HK-2 (cell line): ENCODE data around the gene RSPO3.
"Not testable (repeated sequence)": the region's sequence is repeated elsewhere in the genome, so short reads cannot be mapped to it uniquely, and the experiment has no call there.

Experiments
- DNase-seq: peaks from one replicate; pipeline ENCODE4 v3.0.0-alpha.2; 2018; ENCODE audit not compliant: unreplicated experiment

Gene RSPO3

DNA sequence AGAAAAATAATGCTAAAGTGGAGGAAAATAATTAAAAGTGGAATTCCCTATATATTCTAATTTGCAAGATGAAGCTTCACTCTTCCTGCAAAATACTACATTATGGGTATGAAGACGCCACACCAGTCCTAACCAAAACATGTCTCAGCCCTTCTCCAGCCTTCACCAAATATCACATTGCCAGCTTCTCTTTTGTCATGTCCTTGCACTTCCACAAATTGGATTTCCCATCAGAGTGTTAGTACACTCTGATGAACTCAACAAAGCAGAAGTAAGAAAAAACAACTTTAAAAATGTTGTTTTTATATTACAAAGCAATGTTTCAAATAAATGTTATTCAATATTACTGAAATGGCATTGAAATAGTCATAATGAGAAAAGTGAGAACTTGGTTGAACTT lies 85.8 kb downstream of the RSPO3 start:
- DNase-seq: no peak

DNA sequence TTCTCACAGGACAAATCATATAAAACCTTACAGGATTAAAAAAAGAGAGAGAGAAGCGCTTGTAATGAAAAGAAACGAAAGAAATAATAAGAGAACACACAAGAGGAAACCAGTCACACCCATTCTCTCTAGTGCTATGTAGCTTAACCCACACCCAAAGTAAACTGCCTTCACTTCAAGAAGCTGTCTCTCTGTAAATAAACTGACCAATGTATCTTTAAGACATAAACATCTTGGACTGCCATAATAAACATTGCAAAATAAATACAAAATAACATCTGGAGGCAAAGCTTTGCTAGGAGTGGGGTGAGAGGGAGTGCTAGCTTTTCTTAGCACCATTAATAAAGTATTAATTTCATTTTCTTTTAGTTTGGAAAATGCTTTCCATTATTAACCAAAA lies 86.6 kb downstream of the RSPO3 start:
- no peak for DNase-seq

DNA sequence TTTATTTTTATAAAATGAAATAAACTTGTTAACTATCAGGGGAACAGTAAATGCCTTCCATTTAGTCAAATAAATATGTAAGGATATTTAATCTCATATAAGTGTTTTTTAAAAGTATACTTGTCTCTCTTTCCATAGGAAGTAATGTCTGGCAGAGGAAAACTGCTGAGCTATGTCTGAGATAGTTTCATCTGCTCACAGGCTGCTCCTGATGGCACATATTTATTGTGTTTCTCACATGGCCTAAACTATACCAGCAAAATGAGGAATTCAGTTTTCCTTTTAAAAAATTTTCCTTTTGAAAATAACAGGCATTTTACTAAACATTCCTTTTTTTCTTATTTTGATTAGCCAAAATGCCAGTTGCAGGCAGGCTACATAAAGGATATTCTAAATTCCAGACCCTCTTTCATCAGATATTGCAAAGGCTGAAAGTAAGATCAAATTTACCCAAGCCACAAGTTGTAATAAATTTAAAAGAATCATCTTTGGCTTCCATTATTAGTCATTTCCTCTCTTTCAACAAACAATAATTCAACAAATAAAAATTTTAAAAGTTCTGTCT lies 88.1 kb downstream of the RSPO3 start:
- DNase-seq: no peak

DNA sequence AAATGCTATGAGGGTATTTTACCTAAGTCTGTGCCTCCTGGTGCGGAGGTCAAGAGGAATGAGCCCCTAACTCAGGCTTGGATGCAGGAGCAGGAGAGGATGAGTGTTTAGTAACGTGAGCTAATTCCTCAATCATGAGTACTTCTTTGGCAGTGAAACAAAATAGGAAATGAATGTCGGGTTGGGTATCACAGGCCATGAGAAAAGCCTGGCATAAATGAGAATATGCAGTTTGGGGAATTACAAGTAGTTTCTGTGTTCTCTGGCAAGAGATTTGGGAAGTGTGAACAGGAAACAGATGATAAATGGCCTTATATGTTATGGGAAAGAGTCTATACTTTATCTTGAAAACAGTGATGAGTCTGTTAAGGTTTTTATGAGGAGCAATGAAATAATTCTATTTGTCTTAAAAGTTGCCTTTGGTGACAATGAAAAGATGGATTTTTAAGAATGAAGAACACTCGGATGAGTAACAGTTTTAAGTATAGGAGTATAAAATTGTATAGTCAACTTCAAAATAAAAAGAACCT lies 89.2 kb downstream of the RSPO3 start:
- no peak for DNase-seq

DNA sequence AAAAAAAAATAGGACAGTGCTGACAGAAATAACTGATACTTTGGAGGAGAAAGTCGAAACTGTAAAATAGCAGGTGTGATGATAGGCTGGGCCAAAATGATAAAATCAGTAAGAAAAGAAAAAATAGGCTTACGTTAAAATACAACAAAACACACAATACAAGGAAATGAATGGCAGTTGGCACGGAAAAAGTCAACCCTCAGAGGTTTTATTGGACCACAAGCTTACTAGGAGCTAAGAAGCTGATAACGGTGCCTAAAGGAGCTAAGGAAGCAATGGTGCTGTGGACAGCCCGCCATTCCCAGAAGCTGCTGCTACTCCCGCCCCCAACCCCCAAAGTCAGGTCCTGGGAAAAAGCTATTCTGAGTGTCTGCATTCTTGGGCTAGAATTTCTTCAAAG lies 92.3 kb downstream of the RSPO3 start:
- no peak for DNase-seq

DNA sequence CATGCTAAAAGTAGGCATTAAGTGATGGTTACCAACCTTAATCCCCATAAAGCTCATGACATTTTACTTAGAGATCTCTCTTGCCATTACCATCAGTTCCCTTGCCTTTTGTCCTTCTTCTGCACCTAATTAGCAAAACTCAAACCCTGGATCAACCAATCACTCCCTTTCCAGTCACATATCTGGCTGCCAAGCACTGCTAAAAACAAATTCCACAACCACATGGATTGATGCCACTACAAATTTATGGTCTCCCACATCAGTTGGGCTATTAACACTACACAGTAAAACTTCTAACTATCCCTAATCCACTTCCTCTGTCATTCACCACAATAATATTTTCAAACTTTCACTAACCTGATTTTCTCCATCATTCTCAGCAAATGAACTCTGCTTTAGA lies 93.9 kb downstream of the RSPO3 start:
- no peak for DNase-seq

DNA sequence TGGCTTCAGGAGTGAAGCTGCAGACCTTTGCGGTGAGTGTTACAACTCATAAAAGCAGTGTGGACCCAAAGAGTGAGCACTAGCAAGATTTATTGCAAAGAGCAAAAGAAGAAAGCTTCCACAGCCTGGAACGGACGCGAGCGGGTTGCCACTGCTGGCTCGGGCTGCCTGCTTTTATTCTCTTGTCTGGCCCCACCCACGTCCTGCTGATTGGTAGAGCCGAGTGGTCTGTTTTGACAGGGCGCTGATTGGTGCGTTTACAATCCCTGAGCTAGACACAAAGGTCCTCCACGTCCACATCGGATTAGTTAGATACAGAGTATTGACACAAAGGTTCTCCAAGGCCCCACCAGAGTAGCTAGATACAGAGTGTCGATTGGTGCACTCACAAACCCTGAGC lies 95.6 kb downstream of the RSPO3 start:
- not testable (repeated sequence) for DNase-seq

DNA sequence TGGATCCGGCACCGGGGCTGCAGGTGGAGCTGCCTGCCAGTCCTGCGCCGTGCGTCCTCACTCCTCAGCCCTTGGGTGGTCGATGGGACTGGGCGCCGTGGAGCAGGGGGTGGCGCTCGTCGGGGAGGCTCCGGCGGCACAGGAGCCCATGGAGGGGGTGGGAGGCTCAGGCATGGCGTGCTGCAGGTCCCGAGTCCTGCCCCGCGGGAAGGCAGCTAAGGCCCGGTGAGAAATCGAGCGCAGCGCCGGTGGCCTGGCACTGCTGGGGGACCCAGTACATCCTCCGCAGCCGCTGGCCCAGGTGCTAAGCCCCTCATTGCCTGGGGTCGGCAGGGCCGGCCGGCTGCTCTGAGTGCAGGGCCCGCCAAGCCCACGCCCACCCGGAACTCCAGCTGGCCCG lies 96.1 kb downstream of the RSPO3 start:
- DNase-seq: not testable (repeated sequence)

DNA sequence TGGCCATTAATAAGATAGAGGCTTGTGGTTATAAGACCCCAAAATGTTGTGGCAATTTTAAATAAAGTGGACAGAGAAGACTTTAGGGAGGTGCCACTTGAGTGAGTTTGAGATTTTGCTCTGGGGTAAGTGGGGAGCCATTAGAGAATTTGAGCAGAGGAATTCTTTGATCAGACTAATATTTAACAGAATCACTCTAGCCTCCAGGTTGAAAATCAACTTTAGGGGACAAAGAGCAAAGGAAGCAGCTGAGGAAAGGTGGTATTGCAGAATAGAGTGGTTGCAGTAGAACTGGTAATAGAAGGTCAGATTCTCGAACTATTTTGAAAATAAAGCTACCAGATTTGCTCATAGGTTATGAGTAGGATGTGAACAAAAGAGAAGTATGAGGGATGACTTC lies 97.5 kb downstream of the RSPO3 start:
- no peak for DNase-seq

DNA sequence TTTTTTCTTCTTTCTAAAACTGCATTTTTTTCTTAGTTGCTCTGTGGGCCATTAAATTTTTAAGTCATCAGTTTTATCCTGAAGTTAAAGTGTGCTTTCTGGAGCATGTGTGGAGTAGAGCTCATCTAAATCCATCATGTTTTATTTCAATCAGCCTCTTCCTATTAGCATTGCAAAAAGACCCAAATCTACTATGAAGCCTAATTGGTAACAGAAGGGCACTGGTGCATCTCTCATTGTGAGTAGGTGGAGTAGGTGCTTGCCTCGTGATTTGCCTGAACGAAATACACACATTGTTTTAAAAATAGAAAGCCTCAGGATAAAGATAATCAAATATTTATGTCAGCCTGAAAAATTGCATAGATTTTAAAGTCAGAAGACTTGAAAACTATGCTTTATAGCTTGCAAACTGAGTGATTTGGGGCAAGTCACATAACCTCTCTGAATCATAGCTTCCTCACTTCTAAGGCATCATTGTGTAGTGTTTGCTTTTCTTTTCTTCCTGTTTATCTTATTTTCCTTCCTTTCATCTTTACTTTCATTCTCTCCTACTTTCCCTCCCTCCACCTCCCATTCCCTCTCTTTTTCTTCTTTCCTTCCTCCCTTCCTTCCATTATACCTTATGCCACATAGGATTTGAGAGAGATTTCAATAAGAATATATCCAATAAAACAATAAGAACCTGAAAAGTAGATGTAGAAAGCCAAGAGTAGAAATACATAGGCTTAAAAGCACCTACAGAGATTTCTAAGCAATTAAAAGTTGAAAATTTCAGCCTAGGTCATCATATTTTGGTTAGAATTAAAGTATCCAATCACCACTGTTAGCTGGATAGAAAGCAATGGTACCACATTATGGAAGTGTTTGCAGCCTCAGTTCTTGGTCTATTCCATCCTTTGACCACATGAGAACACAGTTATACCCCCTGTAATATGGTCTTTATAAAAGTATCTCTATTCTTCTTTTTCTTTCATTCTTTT lies 98.6 kb downstream of the RSPO3 start:
- DNase-seq: no peak

DNA sequence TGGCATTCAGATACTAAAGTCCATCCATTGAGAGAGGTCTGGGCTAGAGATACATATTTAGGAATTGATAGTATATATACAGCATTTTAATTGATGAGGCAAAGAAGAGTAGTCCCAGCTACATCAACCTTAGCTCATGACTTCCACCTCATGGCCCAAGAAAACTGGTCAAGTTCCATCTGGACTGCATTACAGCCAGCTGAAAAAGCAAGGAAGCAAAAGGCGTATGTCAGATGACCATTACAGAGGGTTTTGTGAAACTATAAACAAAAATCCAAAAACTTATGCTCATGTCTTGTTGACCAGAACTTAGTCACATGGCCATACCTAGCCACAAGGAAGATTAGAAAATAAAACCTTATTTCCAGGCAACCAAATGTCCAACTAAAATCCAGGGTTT lies 101.4 kb downstream of the RSPO3 start:
- no peak for DNase-seq

DNA sequence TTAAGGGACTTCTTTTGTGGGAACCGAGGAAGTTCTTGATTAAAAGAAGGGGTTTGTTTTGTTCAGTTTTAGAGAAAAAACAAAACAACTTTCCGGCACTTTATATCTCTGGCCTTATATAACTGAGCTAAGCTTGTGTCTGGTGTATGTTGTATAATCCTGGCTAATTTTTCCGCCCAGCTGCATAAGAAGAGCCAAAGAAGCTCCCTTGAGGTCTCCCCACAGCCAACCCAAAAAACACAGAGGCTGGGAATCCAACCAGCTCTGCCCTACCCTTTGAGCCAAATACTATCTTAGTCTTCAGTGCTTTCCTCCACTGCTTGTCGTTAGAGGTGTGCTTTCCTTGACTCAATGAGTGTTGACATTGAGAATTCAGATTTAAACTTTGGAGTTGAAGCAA lies 102.7 kb downstream of the RSPO3 start:
- DNase-seq: no peak

DNA sequence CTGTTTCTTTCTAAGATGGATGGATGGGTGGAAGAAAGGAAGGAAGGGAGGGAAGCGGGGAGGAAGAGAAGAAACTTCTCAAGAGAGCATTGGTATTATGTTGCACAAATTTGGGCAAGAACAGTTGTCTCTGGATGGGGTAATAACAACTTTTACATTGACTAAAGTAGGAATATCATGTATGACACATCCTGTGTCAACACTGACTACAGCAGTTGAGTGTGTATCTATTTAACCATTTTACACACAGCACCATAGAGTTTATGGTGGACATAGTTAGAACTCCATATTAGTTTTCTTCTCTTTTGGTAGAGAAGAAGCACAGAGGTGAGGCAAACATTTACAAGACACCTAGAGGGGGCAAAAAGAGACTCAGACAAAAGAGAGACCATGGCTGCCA lies 103.9 kb downstream of the RSPO3 start:
- DNase-seq: no peak

DNA sequence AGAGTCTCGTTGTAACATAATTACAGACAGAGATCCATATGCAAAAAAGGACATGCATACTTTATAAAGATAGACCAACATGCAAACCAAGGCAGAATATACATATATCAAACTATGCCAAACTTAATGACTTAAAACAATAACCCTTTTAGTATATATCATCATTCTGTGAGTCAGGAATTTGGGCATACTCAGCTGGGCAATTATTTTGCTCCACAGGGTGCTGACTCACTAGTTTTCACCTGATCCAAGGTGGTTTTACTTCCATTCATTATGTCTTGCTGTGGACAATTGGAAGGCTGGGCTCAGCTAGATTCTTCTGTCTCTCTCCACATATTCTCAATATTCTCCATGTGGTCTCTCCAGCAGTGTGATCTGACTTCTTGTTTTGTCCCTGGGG lies 107.0 kb downstream of the RSPO3 start:
- DNase-seq: no peak

DNA sequence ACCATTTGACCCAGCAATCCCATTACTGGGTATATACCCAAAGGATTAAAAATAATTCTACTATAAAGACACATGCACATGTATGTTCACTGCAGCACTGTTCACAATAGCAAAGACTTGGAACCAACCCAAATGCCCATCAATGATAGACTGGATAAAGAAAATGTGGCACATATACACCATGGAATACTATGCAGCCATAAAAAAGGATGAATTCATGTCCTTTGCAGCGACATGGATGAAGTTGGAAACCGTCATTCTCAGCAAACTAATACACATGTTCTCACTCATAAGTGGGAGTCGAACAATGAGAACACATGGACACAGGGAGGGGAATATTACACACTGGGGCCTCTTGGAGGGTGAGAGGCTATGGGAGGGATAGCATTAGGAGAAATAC lies 115.3 kb downstream of the RSPO3 start:
- not testable (repeated sequence) for DNase-seq

DNA sequence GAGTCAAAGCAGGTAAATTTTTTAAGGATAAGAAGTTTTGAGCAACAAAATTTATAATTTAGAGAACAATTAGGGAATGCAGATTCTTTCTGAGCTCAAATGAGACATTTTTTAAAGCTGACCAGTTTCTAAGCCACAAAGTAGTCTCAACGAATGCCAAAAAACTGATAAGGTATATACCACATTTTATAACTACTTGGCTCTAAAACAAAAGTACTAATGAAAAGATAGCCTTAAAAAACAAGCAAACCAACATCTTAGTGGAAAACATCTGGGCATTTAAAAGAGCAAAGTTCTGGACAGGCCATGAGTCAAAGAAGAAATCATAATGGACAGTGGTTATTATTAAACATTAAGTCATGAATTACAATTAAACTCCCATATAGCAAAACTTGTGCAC lies 125.0 kb downstream of the RSPO3 start:
- DNase-seq: no peak
